SK-N-SH (cell line): ENCODE results near the gene TERT. TPM values are rescaled to one million over a fixed set of nuclear protein-coding genes. Genes with fewer than 3 reads are reported as not detected.

Source experiments
- CTCF ChIA-PET: fragments of 300-600, 350-600 bp; formaldehyde crosslinking; extraction: SDS; loops from one replicate; lab custom pipeline; 2021; lab: Yijun Ruan, JAX
- POLR2A ChIA-PET: fragments of 350-600 bp; sonication (Branson Sonifier 250); formaldehyde crosslinking; extraction: SDS; loops from one replicate; lab custom pipeline; 2020; ENCODE audit warnings: antibody characterized with exemption, inconsistent platforms; lab: Yijun Ruan, JAX
- DNase-seq: peaks from one replicate; pipeline ENCODE4 v3.0.0; 2012
- H2AFZ ChIP-seq: fragments of 200-600 bp; sonication (generic); 2 replicates; pipeline ENCODE4 v1.8.1; 2016; ENCODE audit warnings: antibody characterized with exemption, mild to moderate bottlenecking, low read depth
- H3F3A ChIP-seq: fragments of 200-600 bp; sonication (generic); replicated peaks from 2 replicates; pipeline ENCODE3; 2016; ENCODE audit warnings: antibody characterized with exemption, mild to moderate bottlenecking; ENCODE audit not compliant: insufficient read depth
- H3K27ac ChIP-seq, 2 experiments: fragments of 200-500 bp in 1 of 2; fragments of 200-600 bp in 1 of 2; sonication (Bioruptor generic) in 1 of 2; sonication (generic), shearing (Covaris generic) in 1 of 2; 2 replicates each; pipeline versions ENCODE4 v1.5.1 to v1.6.1; 2014 to 2016; ENCODE audit warnings: low read depth in 2 of 2, inconsistent platforms in 1 of 2, low read length in 1 of 2, mild to moderate bottlenecking in 1 of 2, mixed read lengths in 1 of 2
- H3K27me3 ChIP-seq: fragments of 200-600 bp; sonication (generic), shearing (Covaris generic); 2 replicates; pipeline ENCODE4 v1.6.1; 2016; ENCODE audit warnings: mixed run types; ENCODE audit not compliant: insufficient read depth
- H3K36me3 ChIP-seq, 2 experiments: fragments of 200-500 bp in 1 of 2; fragments of 200-600 bp in 1 of 2; sonication (Bioruptor generic) in 1 of 2; sonication (generic) in 1 of 2; replicated peaks in 1 of 2; 2 replicates each; pipeline versions ENCODE3 to v1.5.1; 2014 to 2016; ENCODE audit warnings: low read length in 1 of 2, mild to moderate bottlenecking in 1 of 2; ENCODE audit not compliant: insufficient read depth in 2 of 2, control insufficient read depth in 1 of 2
- H3K4me1 ChIP-seq, 2 experiments: fragments of 200-500 bp in 1 of 2; fragments of 200-600 bp in 1 of 2; sonication (Bioruptor generic) in 1 of 2; sonication (generic), shearing (Covaris generic) in 1 of 2; 2 replicates each; pipeline versions ENCODE4 v1.5.1 to v1.6.1; 2014 to 2016; ENCODE audit warnings: low read depth in 1 of 2, low read length in 1 of 2, mixed run types in 1 of 2; ENCODE audit not compliant: insufficient read depth in 2 of 2, control insufficient read depth in 1 of 2
- H3K4me2 ChIP-seq: fragments of 200-600 bp; sonication (generic), shearing (Covaris generic); 2 replicates; pipeline ENCODE4 v1.6.1; 2017; ENCODE audit warnings: mixed run types
- H3K4me3 ChIP-seq, 2 experiments: fragments of 200-500 bp in 1 of 2; fragments of 200-600 bp in 1 of 2; sonication (Bioruptor generic) in 1 of 2; sonication (generic), shearing (Covaris generic) in 1 of 2; 2 replicates each; pipeline versions ENCODE4 v1.5.1 to v1.8.1; 2014 to 2016; ENCODE audit warnings: low read depth in 2 of 2, inconsistent platforms in 1 of 2, low read length in 1 of 2, mild to moderate bottlenecking in 1 of 2, mixed read lengths in 1 of 2, moderate library complexity in 1 of 2
- H3K79me2 ChIP-seq: fragments of 200-600 bp; sonication (generic); 2 replicates; pipeline ENCODE4 v1.8.1; 2017; ENCODE audit warnings: mild to moderate bottlenecking; ENCODE audit not compliant: insufficient read depth
- H3K9ac ChIP-seq: fragments of 200-600 bp; sonication (generic); 2 replicates; pipeline ENCODE4 v1.6.1; 2017; ENCODE audit warnings: mixed run types
- H3K9me2 ChIP-seq: fragments of 200-600 bp; sonication (generic); 2 replicates; pipeline ENCODE4 v1.6.1; 2017; ENCODE audit warnings: mixed run types
- H3K9me3 ChIP-seq: fragments of 200-600 bp; sonication (generic); 2 replicates; pipeline ENCODE4 v1.6.1; 2017; ENCODE audit warnings: mixed run types, mild to moderate bottlenecking, moderate library complexity
- H4K20me1 ChIP-seq: fragments of 200-600 bp; sonication (generic); 2 replicates; pipeline ENCODE4 v1.6.1; 2017; ENCODE audit warnings: mild to moderate bottlenecking, mixed run types; ENCODE audit not compliant: insufficient read depth
- ELF1 ChIP-seq: IDR thresholded peaks from 2 replicates; pipeline ENCODE4 v1.4.0; 2012
- FOXJ3 ChIP-seq: sonication (generic); formaldehyde crosslinking; IDR thresholded peaks from 2 replicates; pipeline ENCODE4 v1.5.1; 2020; ENCODE audit warnings: mild to moderate bottlenecking, missing genetic modification reagents
- MEF2A ChIP-seq: IDR thresholded peaks from 2 replicates; pipeline ENCODE4 v1.4.0; 2012; ENCODE audit warnings: low read depth, borderline replicate concordance
- NRF1 ChIP-seq: IDR thresholded peaks from 2 replicates; pipeline ENCODE4 v1.6.1; 2012; ENCODE audit warnings: low read depth, mild to moderate bottlenecking, low read length
- POLR2AphosphoS5 ChIP-seq: IDR thresholded peaks from 2 replicates; pipeline ENCODE4 v1.6.1; 2012; ENCODE audit warnings: low read depth, low read length
- RAD21 ChIP-seq: IDR thresholded peaks from 2 replicates; pipeline ENCODE4 v1.6.1; 2012; ENCODE audit warnings: mild to moderate bottlenecking, low read length
- RCOR1 ChIP-seq: fragments of 150-350 bp; IDR thresholded peaks from 2 replicates; pipeline ENCODE4 v1.6.1; 2017; ENCODE audit warnings: antibody characterized with exemption, low read length
- RFX5 ChIP-seq: IDR thresholded peaks from 2 replicates; pipeline ENCODE4 v1.6.1; 2012; ENCODE audit warnings: mild to moderate bottlenecking, improper control_type of control experiment, low read length
- RXRA ChIP-seq: IDR thresholded peaks from 2 replicates; pipeline ENCODE4 v1.4.0; 2012; ENCODE audit warnings: low read depth, mild to moderate bottlenecking, borderline replicate concordance
- TCF12 ChIP-seq: IDR thresholded peaks from 2 replicates; pipeline ENCODE4 v1.4.0; 2012
- WGBS: methylation state at CpG from one replicate; pipeline ENCODE4 v1.1.6; 2017; ENCODE audit warnings: low lambda C conversion rate; 5-methylcytosine and 5-hydroxymethylcytosine counted together
- polyA plus RNA-seq, 3 experiments: library from polyadenylated mRNA; depleted of rRNA; stranded (reverse); fragments of >200 nt; gene quantifications; 2 replicates each; pipeline ENCODE4 v1.2.3, GENCODE V29; 2012
- TF ChIP-seq, protein P1 (sequence below): fragments of 150-350 bp; IDR thresholded peaks from 2 replicates; pipeline ENCODE4 v1.6.1; 2017; ENCODE audit warnings: antibody characterized with exemption, low read length, low read depth, borderline replicate concordance
- TF ChIP-seq, protein P2 (sequence below): IDR thresholded peaks from 2 replicates; pipeline ENCODE4 v1.6.1; 2012; ENCODE audit warnings: mild to moderate bottlenecking, low read depth, low read length, moderate library complexity
- TF ChIP-seq, protein P3 (sequence below): fragments of 200-600 bp; sonication (generic); IDR thresholded peaks from 2 replicates; pipeline ENCODE4 v1.6.1; 2017; ENCODE audit warnings: antibody characterized with exemption, mild to moderate bottlenecking, moderate library complexity
- TF ChIP-seq, protein P4 (sequence below): fragments of 150-350 bp; IDR thresholded peaks from 2 replicates; pipeline ENCODE4 v1.6.1; 2016; ENCODE audit warnings: mild to moderate bottlenecking, low read depth, low read length
- TF ChIP-seq, protein P5 (sequence below): IDR thresholded peaks from 2 replicates; pipeline ENCODE4; 2012

The TERT gene
- polyA plus RNA-seq, 1 of the 3 experiments (the other 2 are of a cell fraction) = 2.4 TPM

DNA sequence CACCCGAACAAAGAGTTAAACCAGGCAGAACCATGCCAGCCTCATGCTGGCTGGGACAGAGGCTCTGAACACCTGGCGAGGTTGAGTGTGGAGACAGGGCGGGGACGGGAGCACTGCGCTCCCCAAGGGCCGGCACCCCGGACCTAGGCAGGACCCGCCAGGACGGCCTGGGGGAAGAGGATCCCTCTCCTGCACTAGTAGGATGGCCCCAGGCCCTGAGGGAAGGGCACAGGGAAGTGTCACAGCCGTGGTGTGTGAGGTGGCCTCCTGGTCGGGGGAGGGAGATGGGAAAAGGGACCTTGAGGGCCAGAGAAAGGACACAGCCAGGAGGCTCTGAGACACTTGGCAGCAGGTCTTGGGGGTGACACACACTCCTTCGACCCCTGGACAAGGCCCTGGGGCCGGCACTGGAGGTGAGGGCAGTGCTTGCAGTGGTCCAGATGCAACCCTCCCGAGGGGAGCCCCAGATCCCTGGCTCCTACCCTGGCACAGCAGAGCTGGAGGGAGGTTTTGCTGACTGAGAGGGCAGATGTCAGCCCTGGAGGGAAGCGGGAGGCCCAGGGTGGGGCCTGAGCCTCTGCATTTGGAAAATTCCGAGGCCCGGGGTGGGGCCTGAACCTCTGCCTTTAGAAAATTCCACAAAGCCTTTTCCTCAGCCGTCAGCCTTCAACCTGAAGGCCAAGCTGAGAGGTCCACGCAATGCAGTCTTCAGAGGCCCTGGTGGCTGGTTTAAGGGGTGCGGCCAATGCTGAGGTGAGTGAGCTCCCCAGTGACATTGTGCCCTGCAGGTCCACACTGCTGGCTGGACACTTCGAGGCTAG, 24.8 kb upstream of the TERT start:
- H3F3A ChIP-seq = peaks cover 4% of the 10 kb centered on the region
- H4K20me1 ChIP-seq = no peaks in the 10 kb centered on the region
- CTCF ChIA-PET = interaction anchor here (1.9 to 2.1 kb wide), 2 partner anchors 325 to 326 kb away, joined by 4 to 5 read pairs; no protein-coding TSS in a partner anchor
- no peaks in the 10 kb centered on the region for H3K9me3 ChIP-seq
- 94% methylated on average over 15 of the region's 21 CpGs for WGBS
- H3K4me3 ChIP-seq = no peak overlapping the region
- TF ChIP-seq FOXJ3 (CRISPR knock-in tag) (no peak), POLR2AphosphoS5 (no peak), TCF12 (no peak)
- TF ChIP-seq, protein P1, sequence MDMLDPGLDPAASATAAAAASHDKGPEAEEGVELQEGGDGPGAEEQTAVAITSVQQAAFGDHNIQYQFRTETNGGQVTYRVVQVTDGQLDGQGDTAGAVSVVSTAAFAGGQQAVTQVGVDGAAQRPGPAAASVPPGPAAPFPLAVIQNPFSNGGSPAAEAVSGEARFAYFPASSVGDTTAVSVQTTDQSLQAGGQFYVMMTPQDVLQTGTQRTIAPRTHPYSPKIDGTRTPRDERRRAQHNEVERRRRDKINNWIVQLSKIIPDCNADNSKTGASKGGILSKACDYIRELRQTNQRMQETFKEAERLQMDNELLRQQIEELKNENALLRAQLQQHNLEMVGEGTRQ = no peak
- TF ChIP-seq, protein P2, sequence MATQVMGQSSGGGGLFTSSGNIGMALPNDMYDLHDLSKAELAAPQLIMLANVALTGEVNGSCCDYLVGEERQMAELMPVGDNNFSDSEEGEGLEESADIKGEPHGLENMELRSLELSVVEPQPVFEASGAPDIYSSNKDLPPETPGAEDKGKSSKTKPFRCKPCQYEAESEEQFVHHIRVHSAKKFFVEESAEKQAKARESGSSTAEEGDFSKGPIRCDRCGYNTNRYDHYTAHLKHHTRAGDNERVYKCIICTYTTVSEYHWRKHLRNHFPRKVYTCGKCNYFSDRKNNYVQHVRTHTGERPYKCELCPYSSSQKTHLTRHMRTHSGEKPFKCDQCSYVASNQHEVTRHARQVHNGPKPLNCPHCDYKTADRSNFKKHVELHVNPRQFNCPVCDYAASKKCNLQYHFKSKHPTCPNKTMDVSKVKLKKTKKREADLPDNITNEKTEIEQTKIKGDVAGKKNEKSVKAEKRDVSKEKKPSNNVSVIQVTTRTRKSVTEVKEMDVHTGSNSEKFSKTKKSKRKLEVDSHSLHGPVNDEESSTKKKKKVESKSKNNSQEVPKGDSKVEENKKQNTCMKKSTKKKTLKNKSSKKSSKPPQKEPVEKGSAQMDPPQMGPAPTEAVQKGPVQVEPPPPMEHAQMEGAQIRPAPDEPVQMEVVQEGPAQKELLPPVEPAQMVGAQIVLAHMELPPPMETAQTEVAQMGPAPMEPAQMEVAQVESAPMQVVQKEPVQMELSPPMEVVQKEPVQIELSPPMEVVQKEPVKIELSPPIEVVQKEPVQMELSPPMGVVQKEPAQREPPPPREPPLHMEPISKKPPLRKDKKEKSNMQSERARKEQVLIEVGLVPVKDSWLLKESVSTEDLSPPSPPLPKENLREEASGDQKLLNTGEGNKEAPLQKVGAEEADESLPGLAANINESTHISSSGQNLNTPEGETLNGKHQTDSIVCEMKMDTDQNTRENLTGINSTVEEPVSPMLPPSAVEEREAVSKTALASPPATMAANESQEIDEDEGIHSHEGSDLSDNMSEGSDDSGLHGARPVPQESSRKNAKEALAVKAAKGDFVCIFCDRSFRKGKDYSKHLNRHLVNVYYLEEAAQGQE = no peak
- peaks cover 5 to 70% of the 10 kb centered on the region in 2 experiments for H3K36me3 ChIP-seq
- no peaks in the 10 kb centered on the region for H3K4me1 ChIP-seq
- H3K4me2 ChIP-seq = no peak overlapping the region
- no peaks in the 10 kb centered on the region for H3K27me3 ChIP-seq
- POLR2A ChIA-PET = no interaction called here
- DNase-seq = no peak
- H2AFZ ChIP-seq = no peak overlapping the region
- H3K9ac ChIP-seq = no peak overlapping the region
- H3K9me2 ChIP-seq = no peaks in the 10 kb centered on the region
- H3K27ac ChIP-seq = no peak overlapping the region; a peak in 1 of 4 replicates
- H3K79me2 ChIP-seq = no peaks in the 10 kb centered on the region

DNA sequence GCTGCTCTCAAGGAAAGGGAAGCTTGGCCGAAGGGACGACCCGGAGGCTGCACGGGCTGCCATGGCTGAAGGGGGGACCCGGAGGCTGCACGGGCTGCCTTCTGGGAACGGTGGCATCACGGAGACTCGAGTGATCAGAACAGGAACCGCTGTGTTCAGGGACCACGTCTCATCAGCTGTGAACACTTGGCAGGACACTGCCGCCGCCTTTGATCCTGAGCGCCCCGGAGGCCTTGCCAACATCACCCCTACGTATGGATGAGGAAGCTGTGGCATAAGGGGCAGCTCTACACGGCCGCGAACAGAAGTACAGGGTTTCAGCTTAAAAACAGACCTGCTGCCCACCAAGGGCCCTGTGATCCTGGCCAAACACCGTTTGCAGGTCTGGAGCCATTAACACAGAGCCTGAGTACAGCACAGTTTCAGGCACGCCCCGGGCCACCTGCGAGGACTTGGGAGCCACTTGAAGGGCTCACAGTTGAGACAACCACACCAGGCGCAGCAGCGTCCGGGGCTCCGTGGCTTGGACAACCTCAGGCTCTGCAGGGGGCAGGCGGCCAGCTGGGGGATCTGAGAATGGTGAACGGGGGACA, 23.9 kb upstream of the TERT start:
- WGBS = 96% methylated on average over 15 of the region's 29 CpGs
- ChIA-PET CTCF (interaction anchor here (2.1 kb wide), 1 partner anchor 326 kb away, joined by 5 read pairs; no protein-coding TSS in a partner anchor), POLR2A (interaction anchor here (0.9 to 1.5 kb wide), 2 partner anchors 8 to 37 kb away, joined by 3 to 4 read pairs; no protein-coding TSS in a partner anchor)
- Histone ChIP-seq H3K27ac (no peak overlapping the region), H3K9ac (no peak overlapping the region), H3K27me3 (no peaks in the 10 kb centered on the region), H3K9me2 (no peaks in the 10 kb centered on the region), H3K9me3 (no peaks in the 10 kb centered on the region), H3K4me1 (no peaks in the 10 kb centered on the region), H4K20me1 (no peaks in the 10 kb centered on the region), H3K79me2 (no peaks in the 10 kb centered on the region), H3K36me3 (peaks cover 0 to 61% of the 10 kb centered on the region in 2 experiments), H3K4me3 (no peak overlapping the region), H3F3A (peaks cover 4% of the 10 kb centered on the region), H3K4me2 (no peak overlapping the region), H2AFZ (no peak overlapping the region)
- no peak for DNase-seq
- TF ChIP-seq MEF2A = no peak
- TF ChIP-seq, protein P3, sequence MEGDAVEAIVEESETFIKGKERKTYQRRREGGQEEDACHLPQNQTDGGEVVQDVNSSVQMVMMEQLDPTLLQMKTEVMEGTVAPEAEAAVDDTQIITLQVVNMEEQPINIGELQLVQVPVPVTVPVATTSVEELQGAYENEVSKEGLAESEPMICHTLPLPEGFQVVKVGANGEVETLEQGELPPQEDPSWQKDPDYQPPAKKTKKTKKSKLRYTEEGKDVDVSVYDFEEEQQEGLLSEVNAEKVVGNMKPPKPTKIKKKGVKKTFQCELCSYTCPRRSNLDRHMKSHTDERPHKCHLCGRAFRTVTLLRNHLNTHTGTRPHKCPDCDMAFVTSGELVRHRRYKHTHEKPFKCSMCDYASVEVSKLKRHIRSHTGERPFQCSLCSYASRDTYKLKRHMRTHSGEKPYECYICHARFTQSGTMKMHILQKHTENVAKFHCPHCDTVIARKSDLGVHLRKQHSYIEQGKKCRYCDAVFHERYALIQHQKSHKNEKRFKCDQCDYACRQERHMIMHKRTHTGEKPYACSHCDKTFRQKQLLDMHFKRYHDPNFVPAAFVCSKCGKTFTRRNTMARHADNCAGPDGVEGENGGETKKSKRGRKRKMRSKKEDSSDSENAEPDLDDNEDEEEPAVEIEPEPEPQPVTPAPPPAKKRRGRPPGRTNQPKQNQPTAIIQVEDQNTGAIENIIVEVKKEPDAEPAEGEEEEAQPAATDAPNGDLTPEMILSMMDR = no peak
- TF ChIP-seq, protein P4, sequence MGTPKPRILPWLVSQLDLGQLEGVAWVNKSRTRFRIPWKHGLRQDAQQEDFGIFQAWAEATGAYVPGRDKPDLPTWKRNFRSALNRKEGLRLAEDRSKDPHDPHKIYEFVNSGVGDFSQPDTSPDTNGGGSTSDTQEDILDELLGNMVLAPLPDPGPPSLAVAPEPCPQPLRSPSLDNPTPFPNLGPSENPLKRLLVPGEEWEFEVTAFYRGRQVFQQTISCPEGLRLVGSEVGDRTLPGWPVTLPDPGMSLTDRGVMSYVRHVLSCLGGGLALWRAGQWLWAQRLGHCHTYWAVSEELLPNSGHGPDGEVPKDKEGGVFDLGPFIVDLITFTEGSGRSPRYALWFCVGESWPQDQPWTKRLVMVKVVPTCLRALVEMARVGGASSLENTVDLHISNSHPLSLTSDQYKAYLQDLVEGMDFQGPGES = no peak
- no peak for TF ChIP-seq RCOR1
- no peak for TF ChIP-seq RXRA
- TF ChIP-seq ELF1 = no peak
- no peak for TF ChIP-seq RFX5
- no peak for TF ChIP-seq NRF1
- TF ChIP-seq, protein P5, sequence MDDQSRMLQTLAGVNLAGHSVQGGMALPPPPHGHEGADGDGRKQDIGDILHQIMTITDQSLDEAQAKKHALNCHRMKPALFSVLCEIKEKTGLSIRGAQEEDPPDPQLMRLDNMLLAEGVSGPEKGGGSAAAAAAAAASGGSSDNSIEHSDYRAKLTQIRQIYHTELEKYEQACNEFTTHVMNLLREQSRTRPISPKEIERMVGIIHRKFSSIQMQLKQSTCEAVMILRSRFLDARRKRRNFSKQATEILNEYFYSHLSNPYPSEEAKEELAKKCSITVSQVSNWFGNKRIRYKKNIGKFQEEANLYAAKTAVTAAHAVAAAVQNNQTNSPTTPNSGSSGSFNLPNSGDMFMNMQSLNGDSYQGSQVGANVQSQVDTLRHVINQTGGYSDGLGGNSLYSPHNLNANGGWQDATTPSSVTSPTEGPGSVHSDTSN = no peak
- TF ChIP-seq RAD21 = no peak
